ENCODE data around the gene SMAD5. TPM values are rescaled to one million over a fixed set of nuclear protein-coding genes. Genes with fewer than 3 reads are reported as not detected.

The SMAD5 gene
- total RNA-seq, 1 experiment from 2014 or later, result 64.3 TPM

GRCh38 chr5:136200130-136200529, 67.5 kb downstream of the SMAD5 start:
- Histone ChIP-seq H4K20me1 (ENCODE audit: insufficient read depth) (no peaks in the 10 kb centered on the region), H3K9me3 (ENCODE audit: control insufficient read depth in 1 of 2, insufficient read depth in 1 of 2, low read depth in 1 of 2, low read length in 2 of 2) (no peaks in the 10 kb centered on the region), H3K9ac (ENCODE audit: low read length) (no peak overlapping the region), H3K4me3 (replicated peaks in 1 of 2; ENCODE audit: low read depth in 1 of 2, low read length in 2 of 2) (no peak overlapping the region), H3K79me2 (ENCODE audit: insufficient read depth, low read length) (no peaks in the 10 kb centered on the region), H3K27me3 (ENCODE audit: insufficient read depth, low read length) (no peaks in the 10 kb centered on the region), H3K4me1 (ENCODE audit: control insufficient read depth in 1 of 2, insufficient read depth in 2 of 2, low read length in 2 of 2) (peaks cover 0 to 12% of the 10 kb centered on the region in 2 experiments; a peak in 2 of 4 replicates), H3K9me2 (ENCODE audit: insufficient read depth) (no peaks in the 10 kb centered on the region), H3K36me3 (ENCODE audit: control insufficient read depth in 1 of 2, insufficient read depth in 2 of 2, low read length in 2 of 2) (no peaks in the 10 kb centered on the region), H3K4me2 (ENCODE audit: low read length) (no peak overlapping the region), H2AFZ (ENCODE audit: low read depth, low read length, poor library complexity, severe bottlenecking) (no peak overlapping the region), H3K27ac (ENCODE audit: low read depth, low read length) (no peak overlapping the region)
- POLR2A ChIA-PET, result no interaction called here
- intact Hi-C loops (cut with micrococcal nuclease), result no loop called here
- TF ChIP-seq ZBTB33 (IDR thresholded peaks at IDR 0.05; ENCODE audit: extremely low read depth, insufficient replicate concordance, low read length) (no peak), POLR2A (IDR thresholded peaks at IDR 0.05; ENCODE audit: borderline replicate concordance, extremely low read depth, insufficient read depth, insufficient read length) (no peak), POLR2AphosphoS5 (IDR thresholded peaks at IDR 0.05; ENCODE audit: low read depth, low read length) (no peak), SRF (IDR thresholded peaks at IDR 0.05; ENCODE audit: low read depth) (no peak)
- DNase-seq (ENCODE audit: low read depth, low spot score) (no peak), ATAC-seq (no peak)
- no TSS peak for BruUV-seq (replicated peaks)
- RAD21 ChIA-PET (ENCODE audit: low non-redundant PET in 1 of 2, low total read pairs in 2 of 2, uncharacterized antibody in 2 of 2, unreplicated experiment in 2 of 2), result no interaction called here
- CTCF ChIA-PET, result no interaction called here

- Histone ChIP-seq H4K20me1 (ENCODE audit: insufficient read depth) (no peaks in the 10 kb centered on the region), H3K27ac (ENCODE audit: low read depth, low read length) (no peak overlapping the region), H3K36me3 (ENCODE audit: control insufficient read depth in 1 of 2, insufficient read depth in 2 of 2, low read length in 2 of 2) (no peaks in the 10 kb centered on the region), H3K4me1 (ENCODE audit: control insufficient read depth in 1 of 2, insufficient read depth in 2 of 2, low read length in 2 of 2) (peaks cover 0 to 12% of the 10 kb centered on the region in 2 experiments; a peak in 2 of 4 replicates), H3K4me2 (ENCODE audit: low read length) (no peak overlapping the region), H3K27me3 (ENCODE audit: insufficient read depth, low read length) (no peaks in the 10 kb centered on the region), H2AFZ (ENCODE audit: low read depth, low read length, poor library complexity, severe bottlenecking) (no peak overlapping the region), H3K9me2 (ENCODE audit: insufficient read depth) (no peaks in the 10 kb centered on the region), H3K9me3 (ENCODE audit: control insufficient read depth in 1 of 2, insufficient read depth in 1 of 2, low read depth in 1 of 2, low read length in 2 of 2) (no peaks in the 10 kb centered on the region), H3K4me3 (replicated peaks in 1 of 2; ENCODE audit: low read depth in 1 of 2, low read length in 2 of 2) (no peak overlapping the region), H3K9ac (ENCODE audit: low read length) (no peak overlapping the region), H3K79me2 (ENCODE audit: insufficient read depth, low read length) (no peaks in the 10 kb centered on the region)
- DNase-seq (ENCODE audit: low read depth, low spot score), result no peak
- ChIA-PET RAD21 (ENCODE audit: low non-redundant PET in 1 of 2, low total read pairs in 2 of 2, uncharacterized antibody in 2 of 2, unreplicated experiment in 2 of 2) (no interaction called here), CTCF (no interaction called here), POLR2A (no interaction called here)
- TF ChIP-seq POLR2AphosphoS5 (IDR thresholded peaks at IDR 0.05; ENCODE audit: low read depth, low read length) (no peak), ZBTB33 (IDR thresholded peaks at IDR 0.05; ENCODE audit: extremely low read depth, insufficient replicate concordance, low read length) (no peak), REST (IDR thresholded peaks at IDR 0.05; ENCODE audit: low read depth) (no peak), EZH2 (IDR thresholded peaks at IDR 0.05) (no peak), ATF3 (IDR thresholded peaks at IDR 0.05) (no peak), RAD21 (IDR thresholded peaks at IDR 0.05; ENCODE audit: low read depth) (no peak)
- no peak for ATAC-seq
- intact Hi-C loops (cut with micrococcal nuclease), result no loop called here
- no TSS peak for BruUV-seq (replicated peaks)
Observed at GRCh38 chr5:136200761-136201160, 68.1 kb downstream of the SMAD5 start.
